Gastrocnemius medialis (tissue), 4 donors: Measurements from ENCODE around the gene SCN9A.

ENCODE experiments used
- POLR2A ChIP-seq, 2 donors: fragments of 450-650 bp; IDR thresholded peaks; one replicate each; pipeline ENCODE4 v1.6.1; 2017; ENCODE audit warnings: antibody characterized with exemption in 2 of 2, mild to moderate bottlenecking in 2 of 2, moderate library complexity in 2 of 2
- TF ChIP-seq, protein P1 (sequence below), 5 experiments: fragments of 450-650 bp in 3 of 5; fragments of 200-600 bp in 2 of 5; sonication (generic) in 2 of 5; IDR thresholded peaks in 4 of 5; conservative IDR thresholded peaks in 1 of 5; 1 replicate in 4 of 5; 2 replicates in 1 of 5; pipeline ENCODE4 v1.5.1; 2016 to 2019; ENCODE audit warnings: antibody characterized with exemption in 5 of 5, mild to moderate bottlenecking in 3 of 5, moderate library complexity in 3 of 5

DNA sequence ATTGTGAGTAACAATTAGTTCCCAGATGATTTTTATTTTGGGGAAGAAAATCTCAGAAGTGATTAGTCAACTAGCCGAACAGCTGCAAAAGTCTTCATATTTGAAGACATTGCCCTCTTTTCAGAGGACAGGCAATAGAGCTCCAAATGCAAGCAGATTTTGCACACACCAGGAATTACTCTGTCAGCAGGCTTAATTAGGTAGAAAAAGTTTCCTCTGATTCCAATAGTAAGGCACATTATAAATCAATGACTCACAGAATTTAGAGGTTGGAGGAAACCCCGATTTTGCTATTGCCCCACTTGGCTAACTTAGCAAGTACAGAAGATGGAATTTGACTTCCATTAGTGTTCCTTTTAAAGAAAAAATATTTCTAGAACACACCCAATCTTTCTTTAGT lies 217.2 kb downstream of the SCN9A start:
- TF ChIP-seq, protein P1, sequence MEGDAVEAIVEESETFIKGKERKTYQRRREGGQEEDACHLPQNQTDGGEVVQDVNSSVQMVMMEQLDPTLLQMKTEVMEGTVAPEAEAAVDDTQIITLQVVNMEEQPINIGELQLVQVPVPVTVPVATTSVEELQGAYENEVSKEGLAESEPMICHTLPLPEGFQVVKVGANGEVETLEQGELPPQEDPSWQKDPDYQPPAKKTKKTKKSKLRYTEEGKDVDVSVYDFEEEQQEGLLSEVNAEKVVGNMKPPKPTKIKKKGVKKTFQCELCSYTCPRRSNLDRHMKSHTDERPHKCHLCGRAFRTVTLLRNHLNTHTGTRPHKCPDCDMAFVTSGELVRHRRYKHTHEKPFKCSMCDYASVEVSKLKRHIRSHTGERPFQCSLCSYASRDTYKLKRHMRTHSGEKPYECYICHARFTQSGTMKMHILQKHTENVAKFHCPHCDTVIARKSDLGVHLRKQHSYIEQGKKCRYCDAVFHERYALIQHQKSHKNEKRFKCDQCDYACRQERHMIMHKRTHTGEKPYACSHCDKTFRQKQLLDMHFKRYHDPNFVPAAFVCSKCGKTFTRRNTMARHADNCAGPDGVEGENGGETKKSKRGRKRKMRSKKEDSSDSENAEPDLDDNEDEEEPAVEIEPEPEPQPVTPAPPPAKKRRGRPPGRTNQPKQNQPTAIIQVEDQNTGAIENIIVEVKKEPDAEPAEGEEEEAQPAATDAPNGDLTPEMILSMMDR (IDR thresholded peaks at IDR 0.05 in 4 of 5, conservative IDR thresholded peaks at IDR 0.05 in 1 of 5), result no peak
- no peak for TF ChIP-seq POLR2A (IDR thresholded peaks at IDR 0.05)
